Tibial artery (tissue), 4 donors: ENCODE data around the gene KRTAP5-4.

Source experiments
- DNase-seq, 2 donors: peaks; one replicate each; pipeline ENCODE4 v3.0.0-alpha.2; 2019
- H3K27ac ChIP-seq, 2 donors: fragments of 200-600 bp; sonication (generic) in 1 of 2; 1 replicate in 1 of 2; 2 replicates in 1 of 2; pipeline ENCODE4 v1.5.1; 2018 to 2019; ENCODE audit warnings: mild to moderate bottlenecking in 1 of 2
- H3K27me3 ChIP-seq, 2 donors: fragments of 200-600 bp; sonication (generic) in 1 of 2; one replicate each; pipeline versions ENCODE4 v1.5.1 to v1.6.0; 2016 to 2019
- H3K36me3 ChIP-seq, 3 donors: fragments of 200-600 bp; sonication (generic) in 2 of 3; one replicate each; pipeline ENCODE4 v1.5.1; 2016 to 2019; ENCODE audit warnings: mild to moderate bottlenecking in 2 of 3
- H3K4me1 ChIP-seq, 4 donors: fragments of 200-600 bp; sonication (generic) in 2 of 4; 1 replicate in 3 of 4; 2 replicates in 1 of 4; pipeline ENCODE4 v1.5.1; 2016 to 2019
- H3K4me3 ChIP-seq, 2 donors: fragments of 200-600 bp; sonication (generic) in 1 of 2; 1 replicate in 1 of 2; 2 replicates in 1 of 2; pipeline ENCODE4 v1.5.1; 2018 to 2019; ENCODE audit warnings: mild to moderate bottlenecking in 2 of 2
- H3K9me3 ChIP-seq, 3 donors: fragments of 200-600 bp; sonication (generic) in 1 of 3; one replicate each; pipeline ENCODE4 v1.5.1; 2016 to 2019
- intact Hi-C: fragments of 100-400 bp; cut with DNase I; formaldehyde crosslinking; loops from one replicate; pipeline ENCODE4 v1.15.0; 2023; ENCODE audit warnings: low total_unique reads
- TF ChIP-seq, protein P1 (sequence below), 2 experiments: fragments of 200-600 bp in 1 of 2; fragments of 450-650 bp in 1 of 2; IDR thresholded peaks; one replicate each; pipeline ENCODE4 v1.5.1; 2017 to 2019; ENCODE audit warnings: antibody characterized with exemption in 2 of 2, mild to moderate bottlenecking in 1 of 2, moderate library complexity in 1 of 2

Gene KRTAP5-4

DNA sequence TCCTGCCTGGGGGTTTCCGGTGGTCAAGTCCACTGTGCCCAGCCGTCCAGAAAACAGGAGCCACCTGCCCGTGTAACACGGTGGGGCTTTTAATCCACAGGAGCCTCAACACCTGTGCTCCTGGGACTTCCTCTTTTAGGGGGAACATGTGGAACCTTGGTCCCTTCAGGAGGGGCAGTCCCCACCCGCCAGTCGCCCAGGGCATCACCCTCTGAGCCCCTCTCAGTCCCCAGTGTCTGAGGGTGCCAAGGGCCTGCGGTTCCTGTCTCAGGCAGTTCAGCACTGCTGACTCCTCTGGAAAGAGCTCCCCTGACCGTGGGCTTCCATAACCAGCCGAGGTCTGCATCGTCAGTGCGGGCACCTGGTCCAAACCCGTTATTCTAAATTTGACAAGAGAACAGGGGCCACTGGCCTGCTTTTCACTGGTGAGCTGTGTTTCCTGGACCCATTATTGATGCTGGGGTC, 23.5 kb upstream of the KRTAP5-4 start:
- intact Hi-C loops: no loop called here

DNA sequence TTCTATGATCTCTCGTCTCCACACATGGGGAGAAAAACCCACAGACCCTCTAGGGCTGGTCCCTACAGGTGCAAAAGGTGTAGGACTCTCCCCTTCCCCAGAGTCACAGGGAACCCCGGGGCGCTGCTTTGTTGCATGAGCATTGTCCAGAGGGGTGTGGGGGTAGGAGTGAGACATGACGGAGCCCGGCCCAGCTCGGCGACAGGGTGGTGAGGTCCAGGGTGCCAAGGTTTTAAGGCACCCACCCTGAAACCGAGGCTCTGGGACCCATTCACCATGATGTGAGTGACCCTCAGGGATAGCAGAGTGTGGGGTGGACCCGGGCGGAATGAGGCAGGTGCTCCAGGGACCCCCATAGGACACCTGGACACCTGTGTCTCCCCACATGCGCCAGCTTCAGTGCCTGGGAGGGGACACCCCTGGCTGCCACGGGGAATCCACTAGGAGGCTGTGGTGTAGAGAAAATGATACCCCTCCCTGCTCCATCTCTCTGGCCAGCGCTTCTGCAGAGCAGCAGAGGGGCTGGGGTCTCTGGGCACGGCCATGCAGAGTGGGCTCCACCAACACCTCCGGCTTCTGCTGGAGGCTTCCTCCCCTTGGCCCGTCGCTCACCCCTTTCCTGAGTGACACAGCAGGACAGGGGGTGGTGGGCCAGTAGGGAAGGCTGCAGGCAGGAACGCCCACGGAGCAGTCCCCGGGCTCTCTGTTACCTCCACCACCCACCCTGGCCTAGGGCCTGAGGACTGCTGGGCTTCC, 22.8 kb upstream of the KRTAP5-4 start:
- Histone ChIP-seq H3K27me3 (peaks cover 0 to 47% of the 10 kb centered on the region in 2 donors), H3K36me3 (no peaks in the 10 kb centered on the region), H3K4me1 (no peaks in the 10 kb centered on the region), H3K9me3 (no peaks in the 10 kb centered on the region), H3K4me3 (no peak overlapping the region), H3K27ac (no peak overlapping the region)
- intact Hi-C loops: no loop called here
- TF ChIP-seq, protein P1, sequence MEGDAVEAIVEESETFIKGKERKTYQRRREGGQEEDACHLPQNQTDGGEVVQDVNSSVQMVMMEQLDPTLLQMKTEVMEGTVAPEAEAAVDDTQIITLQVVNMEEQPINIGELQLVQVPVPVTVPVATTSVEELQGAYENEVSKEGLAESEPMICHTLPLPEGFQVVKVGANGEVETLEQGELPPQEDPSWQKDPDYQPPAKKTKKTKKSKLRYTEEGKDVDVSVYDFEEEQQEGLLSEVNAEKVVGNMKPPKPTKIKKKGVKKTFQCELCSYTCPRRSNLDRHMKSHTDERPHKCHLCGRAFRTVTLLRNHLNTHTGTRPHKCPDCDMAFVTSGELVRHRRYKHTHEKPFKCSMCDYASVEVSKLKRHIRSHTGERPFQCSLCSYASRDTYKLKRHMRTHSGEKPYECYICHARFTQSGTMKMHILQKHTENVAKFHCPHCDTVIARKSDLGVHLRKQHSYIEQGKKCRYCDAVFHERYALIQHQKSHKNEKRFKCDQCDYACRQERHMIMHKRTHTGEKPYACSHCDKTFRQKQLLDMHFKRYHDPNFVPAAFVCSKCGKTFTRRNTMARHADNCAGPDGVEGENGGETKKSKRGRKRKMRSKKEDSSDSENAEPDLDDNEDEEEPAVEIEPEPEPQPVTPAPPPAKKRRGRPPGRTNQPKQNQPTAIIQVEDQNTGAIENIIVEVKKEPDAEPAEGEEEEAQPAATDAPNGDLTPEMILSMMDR (IDR thresholded peaks at IDR 0.05): no peak
- no peak for DNase-seq

More for the DNA sequence above, 23.5 kb upstream of the KRTAP5-4 start:
- TF ChIP-seq, protein P1 (IDR thresholded peaks at IDR 0.05): no peak
- no peaks in the 10 kb centered on the region for H3K36me3 ChIP-seq
- no peaks in the 10 kb centered on the region for H3K4me1 ChIP-seq
- H3K27me3 ChIP-seq: peaks cover 0 to 41% of the 10 kb centered on the region in 2 donors
- DNase-seq: no peak
- no peak overlapping the region for H3K27ac ChIP-seq
- H3K4me3 ChIP-seq: no peak overlapping the region
- H3K9me3 ChIP-seq: no peaks in the 10 kb centered on the region

DNA sequence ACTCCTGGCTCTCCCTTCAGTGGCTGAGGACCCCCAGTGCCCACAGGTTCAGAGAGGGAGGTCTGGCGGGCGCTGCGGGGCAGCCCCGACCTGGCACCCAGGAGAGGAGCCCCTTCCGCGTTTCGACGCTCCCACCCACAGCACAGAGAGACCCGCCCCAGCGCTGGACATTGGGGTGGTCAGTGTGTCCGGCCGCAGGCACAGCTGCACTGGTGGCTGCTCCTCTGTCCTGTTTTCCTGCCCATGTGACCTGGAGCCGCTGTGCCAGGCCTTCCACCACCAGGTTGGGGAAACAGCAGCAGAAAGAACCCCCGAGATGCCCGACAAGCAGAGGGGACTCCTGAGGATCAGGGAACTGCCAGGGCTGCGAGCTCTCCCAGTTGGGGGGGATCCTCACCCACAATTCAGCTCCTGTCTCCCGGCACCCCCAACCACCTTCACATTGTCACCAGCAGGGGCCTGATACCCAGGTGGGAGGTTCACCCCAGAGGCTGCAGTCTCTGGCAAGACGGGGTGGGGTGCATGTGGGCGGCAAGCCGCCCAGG, 21.3 kb upstream of the KRTAP5-4 start:
- Histone ChIP-seq H3K36me3 (no peaks in the 10 kb centered on the region), H3K4me1 (no peaks in the 10 kb centered on the region), H3K27me3 (peaks cover 0 to 55% of the 10 kb centered on the region in 2 donors), H3K9me3 (no peaks in the 10 kb centered on the region), H3K4me3 (no peak overlapping the region), H3K27ac (no peak overlapping the region)
- TF ChIP-seq, protein P1 (IDR thresholded peaks at IDR 0.05): no peak
- intact Hi-C loops: no loop called here
- no peak for DNase-seq

DNA sequence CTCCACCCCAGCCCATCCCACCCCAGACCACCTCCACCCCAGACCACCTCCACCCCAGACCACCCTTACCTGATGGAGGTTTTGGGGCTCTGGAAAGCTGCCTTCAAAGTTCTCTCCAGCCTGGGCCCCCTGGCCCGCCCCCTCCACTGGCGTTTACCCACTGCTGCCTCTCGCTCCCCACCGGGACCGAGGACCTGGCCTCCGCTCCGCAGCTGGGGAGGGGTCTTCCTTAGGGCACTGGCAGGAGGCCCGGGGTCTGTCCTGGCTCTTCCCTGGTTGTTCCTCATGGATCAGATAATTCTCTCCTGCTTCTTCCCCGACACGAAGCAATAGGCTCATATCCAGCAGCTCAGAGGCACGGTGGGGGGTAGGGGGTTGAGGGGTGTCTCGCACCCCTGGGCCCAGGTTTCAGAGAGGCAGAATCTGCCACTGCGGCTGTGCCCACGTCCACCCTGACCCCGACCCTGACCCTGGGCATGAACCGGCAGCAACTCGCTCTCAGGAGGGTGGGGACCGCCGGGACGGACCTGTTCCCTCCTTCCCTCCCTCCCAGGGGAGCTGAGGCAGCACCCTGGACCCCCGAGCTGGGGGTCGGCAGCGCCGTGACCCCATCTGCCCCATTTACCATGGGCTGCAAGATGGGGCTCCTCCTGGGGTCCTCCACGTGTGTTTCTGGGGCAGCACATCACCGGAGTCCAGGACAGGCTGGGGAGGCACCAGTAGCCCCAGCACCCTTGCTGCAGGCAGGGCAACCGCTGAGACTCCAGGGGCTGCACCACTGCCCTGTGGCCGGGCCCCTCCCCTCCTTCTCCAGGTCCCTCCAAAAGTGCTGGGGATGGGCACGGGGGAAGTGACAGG, 20.6 kb upstream of the KRTAP5-4 start:
- Histone ChIP-seq H3K36me3 (no peaks in the 10 kb centered on the region), H3K9me3 (no peaks in the 10 kb centered on the region), H3K4me1 (no peaks in the 10 kb centered on the region), H3K4me3 (no peak overlapping the region), H3K27ac (no peak overlapping the region), H3K27me3 (peaks cover 0 to 54% of the 10 kb centered on the region in 2 donors)
- TF ChIP-seq, protein P1 (IDR thresholded peaks at IDR 0.05): no peak
- intact Hi-C loops: no loop called here
- DNase-seq: no peak

DNA sequence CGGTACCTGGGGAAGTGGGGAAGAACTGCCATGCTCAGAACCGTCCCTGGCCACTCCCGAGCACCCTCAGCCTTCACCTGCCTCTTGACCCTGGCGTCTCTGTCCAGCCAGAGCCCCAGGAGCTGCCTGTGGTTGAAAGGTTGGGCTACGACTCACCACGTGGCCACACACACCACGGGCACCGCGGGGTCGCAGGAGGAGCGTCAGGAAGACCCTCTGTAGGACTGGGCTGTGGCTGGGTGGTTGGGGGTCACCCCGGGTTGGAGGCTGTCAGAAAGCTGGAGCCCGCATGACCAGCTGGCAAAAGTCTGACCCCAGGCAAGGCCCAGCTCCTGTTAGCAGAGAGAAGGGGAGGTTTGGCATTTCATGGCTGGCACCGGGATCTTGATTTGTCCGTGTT, 19.2 kb upstream of the KRTAP5-4 start:
- TF ChIP-seq, protein P1 (IDR thresholded peaks at IDR 0.05): no peak
- no peak overlapping the region for H3K4me3 ChIP-seq
- H3K27ac ChIP-seq: no peak overlapping the region
- no peaks in the 10 kb centered on the region for H3K4me1 ChIP-seq
- peaks cover 0 to 59% of the 10 kb centered on the region in 2 donors for H3K27me3 ChIP-seq
- intact Hi-C loops: no loop called here
- DNase-seq: no peak
- H3K9me3 ChIP-seq: no peaks in the 10 kb centered on the region
- H3K36me3 ChIP-seq: no peaks in the 10 kb centered on the region
